HG02885 (cell line): ENCODE data around the gene SRP14.
A peak's percentile ranks its signal among the peaks of the same experiment; 100 is the strongest.

ENCODE experiments used
- ATAC-seq: cut with Tn5 transposase; IDR thresholded peaks from one replicate; pipeline ENCODE4 v1.9.1; 2021; ENCODE audit warnings: mild to moderate bottlenecking; ENCODE audit not compliant: unreplicated experiment, poor library complexity

The SRP14 gene

DNA sequence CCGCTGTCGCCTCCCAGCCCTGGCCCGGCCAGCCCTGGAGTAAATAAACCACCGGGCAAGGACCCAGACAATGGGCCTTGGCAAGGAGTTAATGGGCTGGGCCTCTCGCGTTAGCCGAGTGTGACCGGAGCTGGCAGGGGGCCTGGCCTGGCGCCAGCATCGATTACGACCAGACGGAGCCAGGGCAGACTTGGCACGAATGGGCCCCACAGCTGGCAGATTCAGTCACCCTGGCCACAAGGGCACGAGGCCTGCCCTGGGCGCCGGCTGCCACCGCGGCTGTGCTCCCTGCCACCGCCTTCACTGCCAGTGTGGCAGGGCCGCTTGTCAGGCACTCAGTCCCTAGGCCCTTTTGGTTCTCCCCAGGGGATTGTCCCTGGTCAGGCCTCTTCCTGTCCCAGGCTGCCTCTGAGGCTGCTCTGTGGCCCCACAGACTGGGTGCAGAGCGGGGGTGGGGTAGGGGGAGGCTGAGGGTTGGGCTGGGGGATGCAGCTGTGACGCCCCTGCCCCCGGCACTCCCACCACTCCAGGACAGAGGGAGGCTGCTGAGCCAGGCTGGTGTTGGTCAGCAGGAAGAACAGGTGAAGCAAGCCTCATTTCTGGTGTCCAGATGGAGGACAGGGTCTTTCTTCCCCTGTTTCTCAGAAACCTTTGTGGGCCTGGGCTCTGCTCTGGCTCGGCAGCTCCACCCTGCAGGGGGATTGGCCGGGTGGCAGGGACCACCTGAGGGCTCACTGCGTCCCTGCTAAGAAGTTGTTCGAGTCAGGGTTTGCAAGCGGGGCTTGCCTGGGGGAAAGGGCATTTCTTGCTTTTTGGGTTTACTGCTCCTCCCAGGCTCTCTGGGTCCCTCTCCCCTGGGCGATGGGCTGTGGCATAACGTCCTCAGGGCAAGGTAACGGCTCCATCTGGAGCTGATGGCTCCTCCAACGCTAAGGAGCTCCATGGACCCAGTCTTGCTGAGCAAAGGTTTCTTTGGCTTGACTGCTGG lies 30.5 kb upstream of the SRP14 start:
- ATAC-seq: peak; percentile 69

DNA sequence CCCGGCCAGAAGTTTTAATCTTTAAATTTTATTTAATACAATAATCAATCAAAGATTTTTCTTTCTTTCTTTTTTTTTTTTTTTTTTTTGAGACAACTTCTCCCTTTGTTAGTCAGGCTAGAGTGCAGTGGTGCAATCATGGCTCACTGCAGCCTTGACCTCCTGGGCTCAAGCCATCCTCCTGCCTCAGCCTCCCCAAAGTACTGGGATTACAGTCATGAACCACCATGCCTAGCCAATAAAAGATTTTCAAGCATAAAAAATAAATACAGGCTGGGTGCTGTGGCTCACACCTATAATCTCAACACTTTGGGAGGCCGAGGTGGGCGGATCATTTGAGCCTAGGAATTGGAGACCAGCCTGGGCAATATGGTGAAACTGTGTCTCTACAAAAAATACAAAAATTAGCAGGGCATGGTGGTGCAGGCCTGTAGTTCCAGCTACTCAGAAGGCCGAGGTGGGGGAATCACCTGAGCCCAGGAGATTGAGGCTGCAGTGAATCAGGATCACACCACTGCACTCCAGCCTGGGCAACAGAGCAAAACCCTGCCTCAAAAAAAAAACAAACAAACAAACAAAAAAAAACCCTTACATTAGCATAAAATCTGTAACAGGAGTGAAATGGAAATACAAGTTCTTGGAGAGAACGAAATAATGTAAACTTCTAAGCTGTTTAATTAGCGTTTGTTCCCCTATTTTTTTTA lies 29.1 kb upstream of the SRP14 start:
- no peak for ATAC-seq

DNA sequence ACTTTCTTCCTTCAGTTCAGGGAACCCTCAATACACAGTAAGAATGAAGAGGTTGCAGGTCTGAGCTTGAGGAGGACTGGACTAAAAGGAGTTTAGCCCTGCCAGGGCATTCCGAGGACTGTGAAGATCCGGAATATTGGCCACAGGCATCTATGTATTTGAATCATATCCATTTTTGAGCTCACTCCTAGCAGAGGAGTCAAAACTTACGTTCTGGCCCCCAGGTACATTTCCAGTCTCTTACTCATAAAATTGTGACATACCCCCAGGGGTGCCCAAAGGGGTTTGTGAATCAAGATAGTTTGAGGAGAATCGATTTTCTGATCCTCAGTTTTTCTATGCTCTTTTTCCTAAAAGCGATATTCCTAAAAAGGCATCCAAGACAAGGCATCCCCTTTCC lies 27.6 kb upstream of the SRP14 start:
- no peak for ATAC-seq

DNA sequence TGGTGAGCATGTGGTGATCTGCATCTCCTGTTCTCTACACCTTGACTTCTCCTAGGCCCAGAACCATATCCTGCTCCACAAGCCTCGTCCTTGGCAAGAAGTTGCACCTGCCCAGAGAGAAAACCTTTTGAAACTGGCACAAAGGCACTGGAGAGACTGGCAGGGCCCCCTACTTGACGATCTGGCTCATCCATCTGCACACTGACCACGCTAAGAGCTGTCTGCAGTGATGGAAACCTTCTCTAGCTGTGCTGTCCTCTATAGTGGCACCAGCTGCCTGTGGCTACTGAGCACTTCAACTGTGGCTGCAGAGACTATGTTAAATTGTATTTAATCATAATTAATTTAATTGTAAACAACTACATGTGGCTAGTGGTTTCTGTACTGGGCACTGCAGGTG lies 26.2 kb upstream of the SRP14 start:
- no peak for ATAC-seq

DNA sequence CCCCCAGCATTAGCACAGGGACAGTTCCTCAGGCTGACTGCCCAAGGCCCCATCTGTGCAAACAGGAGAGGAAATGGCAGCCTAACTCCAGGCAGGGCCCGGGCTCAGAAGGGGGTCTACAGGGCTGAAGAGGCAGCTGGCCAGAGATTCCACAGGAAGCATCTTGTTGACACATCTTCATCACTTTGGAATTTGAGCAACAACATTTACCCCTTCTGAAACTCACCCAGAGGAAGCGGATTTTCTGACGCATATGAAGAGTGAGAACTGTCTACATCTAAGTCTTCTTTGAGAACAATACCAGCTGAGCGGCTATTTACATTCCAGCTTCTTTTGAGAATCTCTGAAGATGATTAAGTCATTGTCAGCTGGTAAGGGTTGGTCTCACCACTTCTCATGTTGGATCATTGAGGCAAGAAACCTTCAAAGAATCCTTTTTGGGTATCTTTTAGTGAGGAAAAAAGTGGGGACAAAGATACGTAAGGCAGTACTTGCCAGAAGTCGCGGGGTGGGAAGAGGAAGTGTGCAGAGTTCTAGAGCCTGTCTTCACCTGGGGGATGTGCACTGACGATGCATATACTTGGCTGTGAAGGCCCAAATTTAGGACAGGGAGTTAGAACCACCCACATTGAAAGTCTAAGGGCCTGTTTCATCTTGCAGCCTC lies 25.4 kb upstream of the SRP14 start:
- ATAC-seq: peak; percentile 63

DNA sequence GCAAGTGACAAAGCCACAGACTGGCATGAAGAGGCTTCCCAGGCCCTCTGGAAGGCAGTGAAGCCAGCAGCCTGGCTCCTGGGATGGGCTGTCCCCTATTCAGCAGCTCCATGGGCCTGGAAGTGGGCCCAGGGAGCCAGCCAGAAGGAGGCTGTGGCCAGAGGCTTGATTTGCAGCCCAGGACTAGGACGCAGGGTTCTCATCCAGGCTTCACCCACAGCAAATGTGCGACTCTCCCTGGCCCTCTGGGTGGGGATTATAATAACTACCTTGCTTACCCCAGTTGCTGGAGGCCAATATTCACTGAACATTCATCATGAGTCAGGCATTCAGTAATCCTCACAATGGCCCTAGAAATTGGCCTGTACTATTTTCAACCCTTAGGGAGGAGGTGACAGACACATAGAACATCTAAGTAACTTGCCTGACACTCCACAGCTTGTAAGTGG lies 24.6 kb upstream of the SRP14 start:
- no peak for ATAC-seq

DNA sequence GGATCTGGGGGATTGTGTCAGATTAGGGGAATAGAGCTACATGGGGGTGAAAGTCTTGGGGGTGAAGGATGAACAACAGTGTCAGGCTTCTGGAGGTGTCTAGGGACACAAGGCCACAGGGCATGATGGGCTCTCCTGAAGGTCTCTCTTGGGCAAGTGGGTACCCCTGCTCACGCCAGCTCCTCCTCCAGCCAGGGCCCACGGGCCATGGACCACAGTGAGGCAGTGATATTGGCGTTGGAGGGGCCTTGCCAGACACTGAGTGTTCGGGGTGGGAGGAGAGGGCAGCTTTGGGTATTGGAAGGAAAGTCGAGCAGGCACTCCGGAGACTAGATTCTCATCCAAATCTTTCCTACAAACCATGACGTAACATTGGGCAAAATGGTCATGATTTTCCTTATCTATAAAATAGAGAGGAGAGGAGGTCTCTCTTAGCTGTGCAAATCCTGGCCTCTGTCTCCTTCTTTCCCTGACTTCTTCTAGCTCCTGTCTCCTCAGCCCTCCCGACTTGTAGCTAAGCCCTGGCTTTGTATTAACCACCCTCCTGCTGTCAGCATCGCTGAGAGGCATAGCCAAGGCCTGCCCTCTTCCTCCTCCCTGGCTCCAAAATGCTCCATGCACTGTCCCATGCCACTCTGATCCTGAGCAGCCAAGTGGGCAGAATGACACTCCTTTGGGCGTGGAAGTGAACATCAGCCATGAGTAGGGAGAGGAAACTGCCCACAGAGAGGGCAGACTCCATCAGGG lies 24.0 kb upstream of the SRP14 start:
- ATAC-seq: no peak

DNA sequence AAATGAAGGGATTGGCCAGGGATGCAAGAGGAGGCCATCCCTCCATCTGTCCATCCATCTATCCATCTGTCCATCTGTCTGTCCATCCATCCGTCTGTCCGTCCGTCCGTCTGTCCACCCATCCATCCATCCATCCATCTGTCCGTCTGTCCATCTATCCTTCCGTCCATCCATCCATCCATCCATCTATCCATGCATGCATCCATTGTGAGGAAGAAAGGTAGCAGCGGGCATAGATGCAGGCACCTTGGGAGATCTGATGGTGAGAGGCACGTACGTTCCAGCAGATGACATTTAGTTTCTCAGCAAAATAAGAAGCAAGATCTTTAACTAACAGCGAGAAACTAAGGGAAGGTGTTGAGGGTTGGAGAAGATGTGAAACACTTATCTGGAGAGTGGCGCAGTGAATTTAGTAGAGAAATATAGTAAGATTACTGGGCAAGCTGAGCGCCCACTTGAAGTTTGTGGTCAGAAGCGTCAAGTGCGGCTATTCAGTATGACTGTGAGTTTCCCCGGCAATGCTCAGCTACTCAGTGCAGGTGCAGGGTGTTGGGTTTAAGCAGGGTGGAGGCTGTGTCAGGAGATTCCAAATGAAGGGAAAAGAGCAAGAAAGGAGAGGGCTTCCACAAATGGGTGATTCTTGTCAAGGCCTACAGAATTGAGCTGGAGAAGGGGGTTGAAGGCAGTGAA lies 22.4 kb upstream of the SRP14 start:
- peak; percentile 65 for ATAC-seq

DNA sequence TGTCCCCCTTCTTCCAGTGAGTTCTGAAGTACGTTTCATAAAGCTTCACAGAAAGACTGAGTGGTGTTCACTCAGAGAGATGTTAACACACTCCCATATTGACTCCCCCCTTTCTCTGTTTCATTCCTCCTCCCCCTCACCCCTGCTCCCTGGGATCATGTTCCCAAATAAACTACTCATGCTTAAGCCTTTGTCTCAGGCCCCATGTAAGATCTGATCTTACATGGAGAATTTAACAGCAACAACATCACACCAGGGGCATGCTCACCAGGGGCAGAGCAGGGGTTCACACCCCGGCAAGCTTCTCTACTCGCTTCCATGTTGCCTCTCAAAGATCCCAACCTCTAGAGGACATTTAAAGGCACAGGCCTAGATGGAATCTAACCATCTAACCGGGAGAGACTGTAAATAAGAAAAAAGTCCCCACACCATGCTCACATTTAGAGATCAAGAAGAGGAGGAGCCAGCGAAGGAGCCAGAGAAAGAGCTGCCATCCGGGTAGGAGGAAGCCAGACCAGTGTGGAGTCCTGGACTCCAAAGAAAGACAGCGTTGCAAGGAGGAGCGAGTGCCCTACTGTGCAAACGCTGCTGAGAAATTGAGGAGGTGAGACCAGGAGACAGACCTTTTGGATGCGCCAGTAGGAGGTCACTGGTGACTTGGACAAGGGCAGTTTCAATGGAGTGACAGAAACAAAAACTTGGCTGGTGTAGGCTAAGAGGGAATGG lies 21.4 kb upstream of the SRP14 start:
- ATAC-seq: no peak

DNA sequence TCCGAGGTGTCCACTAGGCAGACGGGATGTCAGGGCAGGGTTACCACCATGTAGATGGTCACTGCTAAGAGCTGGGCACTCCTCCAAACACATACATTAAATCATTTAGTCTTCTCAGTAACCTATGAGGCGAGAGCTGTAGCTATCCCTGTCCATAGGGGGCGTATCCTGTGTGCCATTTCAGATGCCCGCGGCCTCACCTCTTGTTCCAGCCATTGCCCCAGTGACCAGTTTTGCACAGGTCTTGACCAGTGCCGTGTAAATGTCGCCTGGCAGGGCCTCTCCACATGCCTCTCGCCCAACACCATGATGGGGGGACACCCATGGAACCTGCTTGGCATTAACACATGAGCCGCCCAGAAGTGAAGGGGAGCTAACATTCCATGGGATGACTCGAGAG lies 20.8 kb upstream of the SRP14 start:
- ATAC-seq: no peak

DNA sequence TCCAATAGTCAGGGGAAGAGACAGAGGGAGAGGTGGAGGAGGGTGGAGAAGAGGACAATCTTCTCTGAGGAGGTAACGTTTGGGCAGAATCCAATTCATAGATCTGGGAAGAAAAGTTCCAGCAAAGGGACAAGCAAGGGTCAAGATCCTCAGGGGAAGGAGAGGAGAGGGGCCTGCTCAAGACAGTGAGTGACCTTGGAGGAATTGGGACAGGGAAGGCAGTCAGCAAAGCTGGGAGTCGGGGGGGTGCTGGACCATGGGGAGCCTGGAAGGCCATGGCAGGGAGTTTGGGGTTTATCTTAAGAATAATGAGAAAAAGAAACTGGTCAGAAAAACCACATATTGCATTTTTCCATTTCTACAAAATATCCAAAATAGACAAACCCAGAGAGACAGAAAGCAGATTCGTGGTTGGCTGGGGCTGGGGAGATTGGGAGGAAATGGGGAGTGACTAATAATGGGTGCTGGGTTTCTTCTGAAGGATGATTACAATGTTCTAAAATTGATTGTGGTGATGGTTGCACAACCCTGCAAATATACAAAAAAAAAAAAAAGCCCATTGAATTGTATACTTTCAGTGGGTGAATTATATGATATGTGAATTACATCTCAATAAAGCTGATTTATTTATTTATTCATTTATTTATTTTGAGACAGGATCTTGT lies 19.6 kb upstream of the SRP14 start:
- ATAC-seq: no peak

DNA sequence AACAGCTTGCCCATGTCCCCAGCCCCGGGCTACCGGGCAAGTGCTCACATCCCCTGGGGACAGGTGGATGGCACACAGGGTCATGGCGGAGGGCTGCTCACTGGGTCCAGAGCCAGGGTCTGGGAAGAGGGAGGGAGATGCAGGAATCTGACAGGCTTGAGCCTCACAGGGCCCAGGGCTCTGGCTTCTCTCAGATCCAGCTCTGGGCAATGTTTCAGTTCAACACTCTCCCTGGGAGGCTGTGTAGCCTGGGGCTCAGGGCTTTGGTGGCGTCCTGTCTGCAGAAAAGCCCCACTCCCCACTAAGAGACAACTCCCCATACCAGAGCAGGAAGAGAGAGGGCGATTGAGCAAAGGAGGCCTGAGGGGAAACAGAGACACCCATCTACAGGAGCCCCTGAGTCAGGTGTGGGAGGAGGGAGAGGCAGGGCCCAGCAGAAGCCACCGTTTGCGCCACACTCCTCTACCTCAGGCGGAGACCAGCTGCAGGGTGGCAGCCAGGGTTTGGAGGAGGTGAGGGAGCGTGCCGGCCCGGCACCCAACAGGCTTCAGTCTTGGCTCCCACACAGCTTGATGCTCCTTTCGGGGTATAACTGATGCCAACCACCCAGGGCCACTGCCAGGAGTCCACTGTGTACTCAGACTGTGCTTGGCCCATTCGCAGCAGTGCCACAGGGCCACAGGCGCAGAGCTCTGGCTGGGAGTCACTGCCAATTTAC lies 16.8 kb upstream of the SRP14 start:
- no peak for ATAC-seq

DNA sequence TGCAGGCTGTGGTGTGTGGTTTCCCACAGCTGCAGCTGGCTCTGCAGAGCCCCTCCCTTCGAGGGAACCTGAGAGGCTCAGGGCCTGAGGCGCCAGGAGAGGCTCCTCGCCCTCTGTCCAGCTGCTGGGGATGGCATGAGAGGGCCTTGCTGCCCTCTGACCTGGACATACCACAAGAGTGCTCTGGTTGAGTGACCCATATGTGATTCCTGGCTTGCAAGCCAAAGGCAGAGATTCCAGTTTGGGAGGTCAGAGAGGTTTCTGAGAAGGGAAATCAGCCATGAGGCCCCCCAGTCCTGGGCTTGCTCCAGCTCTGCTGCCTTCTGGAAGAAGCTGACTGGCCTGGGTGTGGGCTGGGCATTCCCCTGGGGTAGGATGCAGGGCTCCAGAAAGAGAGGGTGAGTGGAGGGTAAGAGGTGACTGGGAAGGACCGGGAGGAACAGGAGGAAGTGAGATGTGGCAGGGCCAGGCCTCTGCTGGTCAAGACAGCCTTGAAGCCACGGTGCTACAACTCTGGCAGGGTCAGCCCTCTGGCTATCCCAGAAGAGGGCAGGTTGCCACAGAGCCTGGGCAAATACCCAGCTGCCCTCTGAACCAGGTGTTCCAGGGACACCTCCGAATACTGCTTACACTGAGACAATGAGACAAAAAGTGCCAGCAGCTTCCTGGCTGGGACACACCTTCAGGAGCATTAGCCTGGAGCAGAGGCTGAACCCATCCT lies 16.0 kb upstream of the SRP14 start:
- peak; percentile 80 for ATAC-seq

DNA sequence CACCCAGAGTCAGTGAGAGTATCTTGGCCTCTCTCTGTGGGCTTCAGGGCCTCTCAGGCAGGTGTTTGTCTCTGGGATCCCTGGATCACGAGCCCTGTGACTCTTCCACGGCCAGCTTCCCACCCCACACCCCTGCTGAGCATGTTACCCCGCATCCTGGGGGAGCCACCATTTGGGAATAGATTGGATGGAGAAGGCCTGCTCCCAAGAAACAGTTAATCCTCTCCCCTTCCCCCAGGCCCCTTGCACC lies 15.5 kb upstream of the SRP14 start:
- ATAC-seq: peak; percentile 47

DNA sequence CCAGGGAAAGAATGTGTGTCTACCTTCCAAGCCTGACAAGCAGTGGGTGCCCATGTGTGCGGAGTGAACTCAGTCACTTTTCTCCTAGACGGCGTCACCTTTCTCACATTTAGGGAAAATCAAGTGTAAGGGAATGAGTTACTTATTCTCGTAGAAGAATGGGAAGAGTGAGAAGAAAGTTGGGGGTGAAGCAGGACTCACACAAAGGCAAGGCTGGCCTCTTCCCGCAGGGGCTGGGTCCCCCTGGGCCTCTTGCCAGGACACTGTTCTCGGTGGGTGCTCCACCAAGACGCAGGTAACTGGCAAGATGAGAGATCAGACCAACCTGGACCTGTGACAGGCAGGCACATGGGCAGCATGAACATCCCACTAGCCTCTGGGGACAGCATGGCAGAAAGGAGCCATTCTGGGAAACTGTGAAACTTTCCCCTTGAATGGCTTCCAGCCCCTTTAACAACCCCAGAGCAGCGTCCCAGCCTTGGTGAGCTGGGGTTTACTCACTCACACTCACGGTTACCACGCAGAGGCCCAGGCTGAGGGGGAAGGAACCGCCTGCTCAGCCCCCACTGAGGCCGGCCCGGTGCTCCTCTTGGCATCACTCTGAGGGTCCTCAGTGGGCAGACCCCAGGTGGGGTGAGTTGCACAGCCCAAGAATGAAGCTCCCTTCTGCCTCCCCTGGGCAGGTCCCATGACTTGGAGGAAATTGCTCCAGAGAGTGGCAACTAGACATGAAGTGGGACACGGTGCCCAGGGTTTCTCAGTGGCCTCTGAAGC lies 15.0 kb upstream of the SRP14 start:
- peak; percentile 24 for ATAC-seq

DNA sequence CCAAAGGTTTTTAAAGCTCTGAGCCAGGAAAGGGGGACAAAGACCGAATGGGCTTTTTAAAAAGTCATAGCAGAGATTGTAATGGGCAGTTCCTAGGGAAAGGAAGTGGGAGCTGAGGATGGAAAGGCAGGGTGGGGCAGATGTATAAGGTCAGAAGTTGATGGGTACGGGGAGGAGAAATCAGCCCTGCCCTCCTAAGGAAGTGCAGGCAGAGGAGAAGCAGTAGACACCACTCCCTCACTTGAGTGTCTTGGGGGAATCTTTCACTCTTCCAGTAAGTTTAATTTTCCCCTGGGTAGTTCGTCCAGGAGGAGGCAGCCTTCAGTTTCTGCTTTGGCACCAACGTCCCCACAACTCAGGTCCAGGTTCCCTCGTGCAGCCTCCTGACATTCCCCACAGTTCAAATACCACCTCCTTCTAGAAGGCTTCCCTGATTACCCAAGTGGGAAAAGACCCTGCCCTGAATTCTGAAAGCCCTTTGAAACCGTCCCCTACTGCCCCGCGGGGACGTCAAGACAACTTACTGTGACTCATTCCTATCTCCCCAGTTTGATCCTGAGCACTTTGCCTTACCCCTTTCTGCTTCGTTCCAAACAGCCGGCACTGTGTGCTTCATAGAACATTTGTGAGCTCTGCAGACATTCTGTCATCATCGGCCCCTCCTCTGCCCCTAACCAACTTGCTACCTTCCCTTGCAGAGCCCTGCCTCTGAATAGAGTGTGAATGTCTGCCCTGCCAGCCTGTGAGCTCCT lies 14.3 kb upstream of the SRP14 start:
- no peak for ATAC-seq
